Uterus (tissue), 4 donors: ENCODE data around the gene MOV10. TPM values are rescaled to one million over a fixed set of nuclear protein-coding genes. Genes with fewer than 3 reads are reported as not detected.

Experiments
- DNase-seq, 2 donors: peaks; one replicate each; pipeline ENCODE4 v3.0.0-alpha.2; 2019 to 2020
- H3K27ac ChIP-seq, 2 donors: fragments of 200-600 bp; sonication (generic); 1 replicate in 1 of 2; 2 replicates in 1 of 2; pipeline ENCODE4 v1.5.1; 2016 to 2018
- H3K27me3 ChIP-seq, 2 donors: fragments of 200-600 bp; sonication (generic); one replicate each; pipeline ENCODE4 v1.5.1; 2018 to 2019; ENCODE audit warnings: control low read depth in 1 of 2
- H3K36me3 ChIP-seq, 2 donors: fragments of 200-600 bp; sonication (generic); one replicate each; pipeline ENCODE4 v1.5.1; 2019; ENCODE audit warnings: control low read depth in 1 of 2
- H3K4me1 ChIP-seq, 2 donors: fragments of 200-600 bp; sonication (generic); one replicate each; pipeline ENCODE4 v1.5.1; 2018 to 2019; ENCODE audit warnings: control low read depth in 1 of 2
- H3K4me3 ChIP-seq, 2 donors: fragments of 200-600 bp; sonication (generic); 1 replicate in 1 of 2; 2 replicates in 1 of 2; pipeline ENCODE4 v1.5.1; 2018 to 2019; ENCODE audit warnings: mild to moderate bottlenecking in 1 of 2
- H3K9me3 ChIP-seq, 2 donors: fragments of 200-600 bp; sonication (generic); one replicate each; pipeline ENCODE4 v1.5.1; 2019; ENCODE audit warnings: control low read depth in 1 of 2
- POLR2A ChIP-seq, 2 donors: fragments of 450-650 bp; IDR thresholded peaks; one replicate each; pipeline ENCODE4 v1.6.1; 2016; ENCODE audit warnings: antibody characterized with exemption in 2 of 2, mild to moderate bottlenecking in 1 of 2, moderate library complexity in 1 of 2
- intact Hi-C: fragments of 100-400 bp; cut with DNase I; formaldehyde crosslinking; loops from one replicate; pipeline ENCODE4 v1.15.1; 2023; ENCODE audit warnings: low total_unique reads
- total RNA-seq, 4 donors: library from RNA; depleted of rRNA in 3 of 4; stranded (reverse); fragments of >200 nt in 3 of 4; gene quantifications; one replicate each; pipeline versions ENCODE4 v1.1.0 to v1.2.4, GENCODE V29; 2014 to 2023
- TF ChIP-seq, protein P1 (sequence below), 4 experiments: fragments of 200-600 bp in 2 of 4; fragments of 450-650 bp in 2 of 4; sonication (generic) in 2 of 4; IDR thresholded peaks; one replicate each; pipeline ENCODE4 v1.5.1; 2016 to 2019; ENCODE audit warnings: antibody characterized with exemption in 4 of 4, mild to moderate bottlenecking in 2 of 4, moderate library complexity in 1 of 4
- donor health status: DM: yes; HTN: yes; CAD: no.

The MOV10 gene
- total RNA-seq, 4 donors from 2014 or later, result 10.3 to 91.9 (median 55.5) TPM

DNA sequence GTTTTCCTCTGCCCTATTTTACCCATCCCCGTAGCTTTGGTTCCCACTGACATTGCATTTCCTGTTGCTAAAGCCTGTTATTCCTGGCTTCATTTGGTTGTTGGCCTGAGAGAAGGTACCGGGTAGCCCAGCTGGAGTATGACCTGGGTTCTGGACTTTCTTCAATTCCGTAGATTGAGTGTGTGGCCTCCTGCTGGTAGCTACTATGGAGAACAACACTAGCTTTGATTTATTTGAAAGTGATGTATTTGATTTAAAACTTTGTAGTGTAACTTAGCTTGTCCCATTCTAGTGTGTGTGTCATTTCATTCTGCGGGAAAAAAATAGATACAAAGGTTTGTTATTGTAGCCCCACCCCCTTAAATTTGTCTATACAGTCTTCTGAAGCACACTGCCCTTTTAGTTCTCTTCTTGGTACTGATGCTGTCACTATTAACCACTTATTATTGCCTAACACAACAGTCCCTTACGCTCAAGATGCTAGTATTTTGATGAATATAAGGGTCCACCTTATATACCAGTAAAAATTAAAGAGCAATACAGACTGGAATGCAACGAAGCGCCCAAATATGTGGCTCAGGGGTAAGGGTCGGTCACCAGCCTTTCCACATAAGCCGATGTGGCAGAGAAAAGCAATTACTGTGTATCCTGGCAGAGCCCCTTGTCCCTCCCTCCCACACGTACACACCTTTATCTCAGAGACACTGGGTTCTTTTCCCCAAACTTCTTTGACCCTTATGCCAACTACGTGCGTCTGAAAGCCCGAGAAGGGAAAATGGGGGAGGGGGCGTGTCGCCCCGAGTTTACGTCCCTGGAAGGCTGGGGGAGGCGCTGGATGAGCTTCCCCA is 643 bp upstream of the MOV10 start:
- no peak for DNase-seq
- peak overlapping the region; percentile 66 to 82 for H3K4me3 ChIP-seq
- peak overlapping the region; percentile 94 to 96 for H3K27ac ChIP-seq
- no peaks in the 10 kb centered on the region for H3K36me3 ChIP-seq
- no peaks in the 10 kb centered on the region for H3K27me3 ChIP-seq
- intact Hi-C loops, result no loop called here
- TF ChIP-seq POLR2A (IDR thresholded peaks at IDR 0.05), result no peak
- TF ChIP-seq, protein P1, sequence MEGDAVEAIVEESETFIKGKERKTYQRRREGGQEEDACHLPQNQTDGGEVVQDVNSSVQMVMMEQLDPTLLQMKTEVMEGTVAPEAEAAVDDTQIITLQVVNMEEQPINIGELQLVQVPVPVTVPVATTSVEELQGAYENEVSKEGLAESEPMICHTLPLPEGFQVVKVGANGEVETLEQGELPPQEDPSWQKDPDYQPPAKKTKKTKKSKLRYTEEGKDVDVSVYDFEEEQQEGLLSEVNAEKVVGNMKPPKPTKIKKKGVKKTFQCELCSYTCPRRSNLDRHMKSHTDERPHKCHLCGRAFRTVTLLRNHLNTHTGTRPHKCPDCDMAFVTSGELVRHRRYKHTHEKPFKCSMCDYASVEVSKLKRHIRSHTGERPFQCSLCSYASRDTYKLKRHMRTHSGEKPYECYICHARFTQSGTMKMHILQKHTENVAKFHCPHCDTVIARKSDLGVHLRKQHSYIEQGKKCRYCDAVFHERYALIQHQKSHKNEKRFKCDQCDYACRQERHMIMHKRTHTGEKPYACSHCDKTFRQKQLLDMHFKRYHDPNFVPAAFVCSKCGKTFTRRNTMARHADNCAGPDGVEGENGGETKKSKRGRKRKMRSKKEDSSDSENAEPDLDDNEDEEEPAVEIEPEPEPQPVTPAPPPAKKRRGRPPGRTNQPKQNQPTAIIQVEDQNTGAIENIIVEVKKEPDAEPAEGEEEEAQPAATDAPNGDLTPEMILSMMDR (IDR thresholded peaks at IDR 0.05), result peak in 3 of 4 experiments; percentile 40 to 60 (median 42)
- no peaks in the 10 kb centered on the region for H3K9me3 ChIP-seq
- peaks cover 0 to 4% of the 10 kb centered on the region in 2 donors for H3K4me1 ChIP-seq

DNA sequence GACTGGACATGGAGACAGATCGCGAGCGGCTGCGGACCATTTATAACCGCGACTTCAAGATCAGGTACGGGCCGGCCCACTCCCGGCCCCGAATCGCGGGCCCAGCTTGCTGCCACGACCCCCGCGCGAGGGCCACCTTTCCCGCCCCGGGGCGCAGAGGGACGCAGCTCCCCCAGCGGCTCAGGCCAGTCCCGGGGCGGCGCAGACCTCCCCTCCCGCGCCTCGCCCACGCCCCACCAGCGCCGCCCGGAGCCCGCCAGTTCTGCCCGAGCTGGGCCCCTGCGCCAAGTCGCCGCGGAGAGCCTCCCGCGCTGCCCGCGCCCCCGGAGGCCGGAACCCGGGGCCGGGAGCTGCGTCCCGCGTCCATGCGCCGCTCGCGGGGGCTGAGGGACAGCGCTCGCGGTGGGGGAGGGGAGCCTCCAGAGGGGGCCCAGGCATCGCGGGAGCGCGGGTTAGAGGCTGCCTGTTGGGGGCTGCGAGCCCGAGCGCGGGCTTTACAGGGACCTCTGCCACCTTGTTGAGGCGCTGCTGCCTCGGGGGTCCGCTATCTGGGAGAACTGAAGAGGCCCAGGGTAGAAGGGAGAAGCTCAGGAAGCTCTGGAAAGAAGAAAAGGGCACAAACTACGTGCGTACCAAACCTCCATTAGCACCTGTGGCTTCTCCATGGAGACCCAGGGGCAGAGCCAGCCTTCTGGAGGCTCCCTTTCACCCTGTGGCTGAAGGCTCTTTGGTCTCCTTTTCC is 698 bp downstream of the MOV10 start:
- intact Hi-C loops, result no loop called here
- Histone ChIP-seq H3K4me3 (peak overlapping the region; percentile 66 to 82), H3K4me1 (peaks cover 0 to 4% of the 10 kb centered on the region in 2 donors), H3K36me3 (no peaks in the 10 kb centered on the region), H3K27me3 (no peaks in the 10 kb centered on the region), H3K27ac (peak overlapping the region; percentile 94 to 96), H3K9me3 (no peaks in the 10 kb centered on the region)
- TF ChIP-seq, protein P1 (IDR thresholded peaks at IDR 0.05), result peak in 3 of 4 experiments; percentile 14 to 45 (median 30)
- peak in 1 of 2 donors; percentile 22 for TF ChIP-seq POLR2A (IDR thresholded peaks at IDR 0.05)
- DNase-seq, result peak; percentile 62

DNA sequence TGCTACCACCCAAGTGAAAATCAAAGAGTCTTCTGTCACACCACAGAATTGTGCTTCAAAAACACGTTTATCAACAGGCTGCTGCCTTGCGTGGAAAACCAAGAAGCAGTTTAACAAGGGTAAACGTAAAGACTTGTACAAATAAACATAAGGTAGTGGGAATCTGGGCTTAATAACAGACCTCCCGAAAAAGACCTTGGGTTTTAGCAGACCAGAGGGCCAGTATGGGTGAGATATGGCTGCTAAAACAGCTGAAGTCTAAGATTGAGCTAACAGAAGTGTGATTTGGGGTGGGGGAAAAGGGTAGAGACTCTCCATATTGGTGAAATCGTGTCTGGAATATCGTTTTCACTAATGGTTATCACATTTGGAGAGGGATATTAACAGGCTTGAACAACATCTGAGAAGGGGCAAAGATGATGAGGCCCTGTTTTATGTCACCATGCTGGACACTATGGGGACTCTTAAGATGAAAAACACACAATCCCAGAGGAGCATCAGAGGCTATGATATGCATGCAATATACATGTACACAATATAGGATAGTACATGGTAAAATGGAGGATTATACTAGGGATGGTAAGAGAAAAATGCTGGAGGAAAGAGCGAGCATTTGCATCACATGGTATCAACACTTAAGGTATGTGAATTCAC is 1.4 kb downstream of the MOV10 start:
- DNase-seq, result no peak
- H3K4me3 ChIP-seq, result peak overlapping the region; percentile 66 to 82
- peak overlapping the region; percentile 94 to 96 for H3K27ac ChIP-seq
- no peaks in the 10 kb centered on the region for H3K36me3 ChIP-seq
- no peaks in the 10 kb centered on the region for H3K9me3 ChIP-seq
- TF ChIP-seq POLR2A (IDR thresholded peaks at IDR 0.05), result no peak
- TF ChIP-seq, protein P1 (IDR thresholded peaks at IDR 0.05), result no peak
- peaks cover 0 to 4% of the 10 kb centered on the region in 2 donors for H3K4me1 ChIP-seq
- intact Hi-C loops, result no loop called here
- no peaks in the 10 kb centered on the region for H3K27me3 ChIP-seq

DNA sequence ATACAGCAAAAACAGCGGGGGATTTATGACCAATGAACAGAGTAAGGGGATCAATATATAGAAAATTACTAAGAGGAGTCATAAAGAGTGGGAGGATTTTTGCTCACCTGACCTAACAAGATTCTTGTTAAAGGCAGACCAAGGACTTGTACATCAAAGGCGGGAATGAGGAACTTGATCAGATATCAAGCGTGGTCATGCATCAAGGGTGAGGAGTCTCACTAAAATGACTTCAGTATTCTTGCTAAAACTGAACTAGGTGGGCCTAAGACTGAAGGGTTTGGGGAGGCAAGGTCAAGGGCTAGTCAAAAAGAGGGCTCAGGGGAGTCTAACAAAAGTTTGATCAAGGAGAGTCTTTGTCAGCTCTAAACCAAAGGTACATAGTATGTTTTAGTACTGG is 2.1 kb downstream of the MOV10 start:
- Histone ChIP-seq H3K4me3 (no peak overlapping the region), H3K27me3 (no peaks in the 10 kb centered on the region), H3K4me1 (peaks cover 0 to 4% of the 10 kb centered on the region in 2 donors), H3K27ac (peak overlapping the region in 1 of 2 donors; percentile 94), H3K9me3 (no peaks in the 10 kb centered on the region), H3K36me3 (no peaks in the 10 kb centered on the region)
- TF ChIP-seq, protein P1 (IDR thresholded peaks at IDR 0.05), result no peak
- TF ChIP-seq POLR2A (IDR thresholded peaks at IDR 0.05), result no peak
- intact Hi-C loops, result no loop called here
- no peak for DNase-seq
